SK-N-SH treated with all-trans-retinoic acid at 6 μM for 48 hours (cell line): Measurements from ENCODE around the gene WWC2.

ENCODE experiments used
- ARNTL ChIP-seq: fragments of 450-650 bp; formaldehyde crosslinking; IDR thresholded peaks from 2 replicates; pipeline ENCODE4 v1.5.0; 2020; ENCODE audit warnings: low read depth, mild to moderate bottlenecking, moderate library complexity, borderline replicate concordance
- BACH2 ChIP-seq: fragments of 250-450 bp; sonication (Bioruptor Pico); IDR thresholded peaks from 2 replicates; pipeline ENCODE4 v1.9.0; 2021; ENCODE audit warnings: mild to moderate bottlenecking, borderline replicate concordance
- CSRNP3 ChIP-seq: fragments of 250-450 bp; sonication (Bioruptor Pico); IDR thresholded peaks from 2 replicates; pipeline ENCODE4 v1.5.1; 2021; ENCODE audit warnings: mild to moderate bottlenecking, moderate library complexity
- ESRRG ChIP-seq: fragments of 250-450 bp; sonication (Bioruptor Pico); IDR thresholded peaks from 2 replicates; pipeline ENCODE4 v1.6.1; 2021; ENCODE audit warnings: mild to moderate bottlenecking
- PPARA ChIP-seq: fragments of 250-450 bp; sonication (Bioruptor Pico); IDR thresholded peaks from 2 replicates; pipeline ENCODE4 v1.5.0; 2020; ENCODE audit warnings: mild to moderate bottlenecking, borderline replicate concordance
- TOX ChIP-seq: fragments of 250-450 bp; sonication (Bioruptor Pico); IDR thresholded peaks from 2 replicates; pipeline ENCODE4 v1.8.0; 2021; ENCODE audit warnings: mild to moderate bottlenecking, moderate library complexity, borderline replicate concordance
- ZFP3 ChIP-seq: fragments of 250-450 bp; sonication (Bioruptor Pico); IDR thresholded peaks from 2 replicates; pipeline ENCODE4 v1.5.0; 2020; ENCODE audit warnings: mild to moderate bottlenecking, moderate library complexity
- ZFP30 ChIP-seq: fragments of 450-650 bp; formaldehyde crosslinking; IDR thresholded peaks from 2 replicates; pipeline ENCODE4 v1.5.0; 2022; ENCODE audit warnings: mild to moderate bottlenecking, moderate library complexity
- ZNF565 ChIP-seq: fragments of 450-650 bp; formaldehyde crosslinking; conservative IDR thresholded peaks from 2 replicates; pipeline ENCODE4 v1.5.0; 2020; ENCODE audit warnings: low read depth, mild to moderate bottlenecking, moderate library complexity
- ZNF70 ChIP-seq: fragments of 450-650 bp; formaldehyde crosslinking; IDR thresholded peaks from 2 replicates; pipeline ENCODE4 v1.5.0; 2020; ENCODE audit warnings: mild to moderate bottlenecking, moderate library complexity
- TF ChIP-seq, protein P1 (sequence below): fragments of 250-450 bp; sonication (Bioruptor Pico); IDR thresholded peaks from 2 replicates; pipeline ENCODE4 v1.8.0; 2020; ENCODE audit warnings: mild to moderate bottlenecking, moderate library complexity, borderline replicate concordance
- TF ChIP-seq, protein P2 (sequence below): fragments of 250-450 bp; sonication (Bioruptor Pico); IDR thresholded peaks from 2 replicates; pipeline ENCODE4 v1.5.0; 2020; ENCODE audit warnings: mild to moderate bottlenecking, moderate library complexity
- TF ChIP-seq, protein P3 (sequence below): fragments of 250-450 bp; sonication (Bioruptor Pico); IDR thresholded peaks from 2 replicates; pipeline ENCODE4 v1.5.1; 2020; ENCODE audit warnings: low read depth, mild to moderate bottlenecking, moderate library complexity

GRCh38 chr4:183284258-183284785, 185.3 kb downstream of the WWC2 start:
- TF ChIP-seq TOX (no peak), ARNTL (no peak), ZNF70 (no peak), PPARA (CRISPR knock-in tag) (no peak), CSRNP3 (CRISPR knock-in tag) (no peak), BACH2 (CRISPR knock-in tag) (no peak), ZFP3 (no peak), ZFP30 (CRISPR knock-in tag) (no peak), ESRRG (CRISPR knock-in tag) (no peak), ZNF565 (CRISPR knock-in tag) (no peak)
- TF ChIP-seq, protein P1, sequence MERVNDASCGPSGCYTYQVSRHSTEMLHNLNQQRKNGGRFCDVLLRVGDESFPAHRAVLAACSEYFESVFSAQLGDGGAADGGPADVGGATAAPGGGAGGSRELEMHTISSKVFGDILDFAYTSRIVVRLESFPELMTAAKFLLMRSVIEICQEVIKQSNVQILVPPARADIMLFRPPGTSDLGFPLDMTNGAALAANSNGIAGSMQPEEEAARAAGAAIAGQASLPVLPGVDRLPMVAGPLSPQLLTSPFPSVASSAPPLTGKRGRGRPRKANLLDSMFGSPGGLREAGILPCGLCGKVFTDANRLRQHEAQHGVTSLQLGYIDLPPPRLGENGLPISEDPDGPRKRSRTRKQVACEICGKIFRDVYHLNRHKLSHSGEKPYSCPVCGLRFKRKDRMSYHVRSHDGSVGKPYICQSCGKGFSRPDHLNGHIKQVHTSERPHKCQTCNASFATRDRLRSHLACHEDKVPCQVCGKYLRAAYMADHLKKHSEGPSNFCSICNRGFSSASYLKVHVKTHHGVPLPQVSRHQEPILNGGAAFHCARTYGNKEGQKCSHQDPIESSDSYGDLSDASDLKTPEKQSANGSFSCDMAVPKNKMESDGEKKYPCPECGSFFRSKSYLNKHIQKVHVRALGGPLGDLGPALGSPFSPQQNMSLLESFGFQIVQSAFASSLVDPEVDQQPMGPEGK (CRISPR knock-in tag), result no peak
- TF ChIP-seq, protein P2, sequence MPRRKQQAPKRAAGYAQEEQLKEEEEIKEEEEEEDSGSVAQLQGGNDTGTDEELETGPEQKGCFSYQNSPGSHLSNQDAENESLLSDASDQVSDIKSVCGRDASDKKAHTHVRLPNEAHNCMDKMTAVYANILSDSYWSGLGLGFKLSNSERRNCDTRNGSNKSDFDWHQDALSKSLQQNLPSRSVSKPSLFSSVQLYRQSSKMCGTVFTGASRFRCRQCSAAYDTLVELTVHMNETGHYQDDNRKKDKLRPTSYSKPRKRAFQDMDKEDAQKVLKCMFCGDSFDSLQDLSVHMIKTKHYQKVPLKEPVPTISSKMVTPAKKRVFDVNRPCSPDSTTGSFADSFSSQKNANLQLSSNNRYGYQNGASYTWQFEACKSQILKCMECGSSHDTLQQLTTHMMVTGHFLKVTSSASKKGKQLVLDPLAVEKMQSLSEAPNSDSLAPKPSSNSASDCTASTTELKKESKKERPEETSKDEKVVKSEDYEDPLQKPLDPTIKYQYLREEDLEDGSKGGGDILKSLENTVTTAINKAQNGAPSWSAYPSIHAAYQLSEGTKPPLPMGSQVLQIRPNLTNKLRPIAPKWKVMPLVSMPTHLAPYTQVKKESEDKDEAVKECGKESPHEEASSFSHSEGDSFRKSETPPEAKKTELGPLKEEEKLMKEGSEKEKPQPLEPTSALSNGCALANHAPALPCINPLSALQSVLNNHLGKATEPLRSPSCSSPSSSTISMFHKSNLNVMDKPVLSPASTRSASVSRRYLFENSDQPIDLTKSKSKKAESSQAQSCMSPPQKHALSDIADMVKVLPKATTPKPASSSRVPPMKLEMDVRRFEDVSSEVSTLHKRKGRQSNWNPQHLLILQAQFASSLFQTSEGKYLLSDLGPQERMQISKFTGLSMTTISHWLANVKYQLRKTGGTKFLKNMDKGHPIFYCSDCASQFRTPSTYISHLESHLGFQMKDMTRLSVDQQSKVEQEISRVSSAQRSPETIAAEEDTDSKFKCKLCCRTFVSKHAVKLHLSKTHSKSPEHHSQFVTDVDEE (CRISPR knock-in tag), result no peak
- TF ChIP-seq, protein P3, sequence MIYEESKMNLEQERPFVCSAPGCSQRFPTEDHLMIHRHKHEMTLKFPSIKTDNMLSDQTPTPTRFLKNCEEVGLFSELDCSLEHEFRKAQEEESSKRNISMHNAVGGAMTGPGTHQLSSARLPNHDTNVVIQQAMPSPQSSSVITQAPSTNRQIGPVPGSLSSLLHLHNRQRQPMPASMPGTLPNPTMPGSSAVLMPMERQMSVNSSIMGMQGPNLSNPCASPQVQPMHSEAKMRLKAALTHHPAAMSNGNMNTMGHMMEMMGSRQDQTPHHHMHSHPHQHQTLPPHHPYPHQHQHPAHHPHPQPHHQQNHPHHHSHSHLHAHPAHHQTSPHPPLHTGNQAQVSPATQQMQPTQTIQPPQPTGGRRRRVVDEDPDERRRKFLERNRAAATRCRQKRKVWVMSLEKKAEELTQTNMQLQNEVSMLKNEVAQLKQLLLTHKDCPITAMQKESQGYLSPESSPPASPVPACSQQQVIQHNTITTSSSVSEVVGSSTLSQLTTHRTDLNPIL (CRISPR knock-in tag), result no peak
